Keratinocyte (primary cell): Measurements from ENCODE around the gene SCAP.
"Not testable (repeated sequence)": the region's sequence is repeated elsewhere in the genome, so short reads cannot be mapped to it uniquely, and the experiment has no call there.

Experiments
- CTCF ChIP-seq, 3 experiments: IDR thresholded peaks in 1 of 3; conservative IDR thresholded peaks in 1 of 3; optimal IDR thresholded peaks in 1 of 3; 2 replicates in 2 of 3; 3 replicates in 1 of 3; pipeline versions ENCODE3 to v1.5.1; 2011; ENCODE audit warnings: low read length in 3 of 3, mild to moderate bottlenecking in 3 of 3, moderate library complexity in 2 of 3, control low read depth in 1 of 3, inconsistent platforms in 1 of 3; ENCODE audit not compliant: insufficient read depth in 2 of 3; ENCODE audit errors: extremely low read depth in 1 of 3
- EZH2 ChIP-seq: IDR thresholded peaks from one replicate; pipeline ENCODE4 v1.6.1; 2012; ENCODE audit warnings: inconsistent platforms, mild to moderate bottlenecking, low read length, moderate library complexity

GRCh38 chr3:47459534-47460085 is 16.1 kb downstream of the SCAP start:
- TF ChIP-seq EZH2; CTCF (optimal IDR thresholded peaks at IDR 0.05 in 1 of 3, IDR thresholded peaks at IDR 0.05 in 1 of 3, conservative IDR thresholded peaks at IDR 0.05 in 1 of 3; ENCODE audit: extremely low read depth in 1 of 3, insufficient read depth in 2 of 3, low read length in 3 of 3): not testable (repeated sequence)
